Spleen (tissue), 11 donors: ENCODE measurements around the gene P2RY12. TPM values are rescaled to one million over a fixed set of nuclear protein-coding genes. Genes with fewer than 3 reads are reported as not detected.

Experiments
- DNase-seq: peaks from one replicate; pipeline ENCODE4 v3.0.0-alpha.2; 2020
- H3K27ac ChIP-seq, 8 donors: fragments of 200-600 bp; sonication (generic) in 7 of 8; 1 replicate in 4 of 8; 2 replicates in 4 of 8; pipeline versions ENCODE4 v1.5.0 to v1.8.0; 2016 to 2021; ENCODE audit warnings: inconsistent platforms in 4 of 8, mild to moderate bottlenecking in 4 of 8, moderate library complexity in 1 of 8
- H3K27me3 ChIP-seq, 7 donors: fragments of 200-600 bp; sonication (generic) in 6 of 7; replicated peaks in 1 of 7; 1 replicate in 4 of 7; 2 replicates in 3 of 7; pipeline versions ENCODE4 v1.5.0 to v1.8.0; 2016 to 2021; ENCODE audit warnings: inconsistent platforms in 3 of 7, mild to moderate bottlenecking in 1 of 7
- H3K36me3 ChIP-seq, 6 donors: fragments of 200-600 bp; sonication (generic) in 5 of 6; 1 replicate in 4 of 6; 2 replicates in 2 of 6; pipeline versions ENCODE4 v1.5.0 to v1.8.0; 2016 to 2021; ENCODE audit warnings: inconsistent platforms in 2 of 6
- H3K4me1 ChIP-seq, 6 donors: fragments of 200-600 bp; sonication (generic) in 5 of 6; 1 replicate in 3 of 6; 2 replicates in 3 of 6; pipeline versions ENCODE4 v1.5.0 to v1.8.0; 2016 to 2021; ENCODE audit warnings: inconsistent platforms in 3 of 6
- H3K4me3 ChIP-seq, 8 donors: fragments of 200-600 bp; sonication (generic) in 7 of 8; 1 replicate in 4 of 8; 2 replicates in 4 of 8; pipeline versions ENCODE4 v1.5.0 to v1.8.0; 2016 to 2021; ENCODE audit warnings: inconsistent platforms in 4 of 8, mild to moderate bottlenecking in 4 of 8, moderate library complexity in 2 of 8
- H3K9me3 ChIP-seq, 8 donors: fragments of 200-600 bp; sonication (generic) in 7 of 8; 1 replicate in 4 of 8; 2 replicates in 4 of 8; pipeline versions ENCODE4 v1.5.0 to v1.8.0; 2016 to 2021; ENCODE audit warnings: inconsistent platforms in 4 of 8
- CTCF ChIP-seq, 11 experiments: fragments of 200-600 bp in 7 of 11; fragments of 450-650 bp in 4 of 11; sonication (generic) in 4 of 11; IDR thresholded peaks in 8 of 11; conservative IDR thresholded peaks in 3 of 11; 1 replicate in 7 of 11; 2 replicates in 4 of 11; pipeline versions ENCODE4 v1.4.0 to v1.8.0; 2016 to 2021; ENCODE audit warnings: antibody characterized with exemption in 11 of 11, inconsistent platforms in 4 of 11, mild to moderate bottlenecking in 1 of 11
- POLR2A ChIP-seq, 3 donors: fragments of 450-650 bp; IDR thresholded peaks; one replicate each; pipeline ENCODE4 v1.5.1; 2017; ENCODE audit warnings: antibody characterized with exemption in 3 of 3, mild to moderate bottlenecking in 1 of 3
- POLR2AphosphoS5 ChIP-seq, 3 donors: sonication (generic); formaldehyde crosslinking; IDR thresholded peaks; one replicate each; pipeline ENCODE4 v1.5.1; 2017; ENCODE audit warnings: antibody characterized with exemption in 3 of 3
- WGBS, 5 donors: extraction: QIAGEN DNeasy Blood & Tissue Kit in 3 of 5; methylation state at CpG; one replicate each; pipeline versions ENCODE4 v1.1.5 to v1.1.7; 2013 to 2018; 5-methylcytosine and 5-hydroxymethylcytosine counted together
- intact Hi-C: fragments of 100-400 bp; cut with DNase I; formaldehyde crosslinking; loops from one replicate; pipeline ENCODE4 v1.15.0; 2023; ENCODE audit warnings: low total_unique reads
- polyA plus RNA-seq, 3 donors: library from polyadenylated mRNA; stranded (reverse); fragments of 200-250 nt; gene quantifications; one replicate each; pipeline ENCODE4 v1.2.1, GENCODE V29; 2013
- total RNA-seq, 7 donors: library from RNA; depleted of rRNA in 3 of 7; stranded (reverse); fragments of >200 nt in 3 of 7; fragmentation: NEBNext Ultra II Directional in 4 of 7; extraction: Animal tissue kit (Norgen Biotek cat#: 25700) in 4 of 7; gene quantifications; one replicate each; pipeline versions ENCODE4 v1.1.0 to v1.2.1, GENCODE V29; 2016 to 2021
- donor health status: healthy with polysubstance abuse.
- donor health status: DM: no; HTN: no; CAD: no; lungs with moderate emphysema.
- donor health status: DM: no; HTN: no; CAD: no.
- donor health status: Bipolar disorder and iron deficiency.
- donor health status: healthy.
- donor health status: DM: no; HTN: no; CAD: no.
- donor health status: DM: yes; HTN: yes; CAD: no.

P2RY12 gene
- total and polyA plus RNA-seq, 10 donors: 0.78 to 19.2 (median 6.7) TPM

GRCh38 chr3:151403246-151403645, 18.7 kb upstream of the P2RY12 start:
- Histone ChIP-seq H3K27ac (no peak overlapping the region), H3K4me1 (peaks cover 0 to 12% (median 2%) of the 10 kb centered on the region in 6 donors), H3K4me3 (no peak overlapping the region), H3K27me3 (no peaks in the 10 kb centered on the region), H3K9me3 (no peaks in the 10 kb centered on the region), H3K36me3 (no peaks in the 10 kb centered on the region)
- WGBS, 5 donors: 88 to 94% (median 91%) methylated on average over 2 of the region's 2 CpGs
- no peak for TF ChIP-seq CTCF (IDR thresholded peaks at IDR 0.05 in 8 of 11, conservative IDR thresholded peaks at IDR 0.05 in 3 of 11)
- TF ChIP-seq POLR2AphosphoS5 (IDR thresholded peaks at IDR 0.05): no peak
- no peak for TF ChIP-seq POLR2A (IDR thresholded peaks at IDR 0.05)
- DNase-seq: no peak
- intact Hi-C loops: no loop called here

- intact Hi-C loops: no loop called here
- 72 to 94% (median 83%) methylated on average over 3 of the region's 3 CpGs for WGBS, 5 donors
Measured at GRCh38 chr3:151402349-151402748, 17.8 kb upstream of the P2RY12 start.

GRCh38 chr3:151400341-151400740, 15.8 kb upstream of the P2RY12 start:
- Histone ChIP-seq H3K9me3 (no peaks in the 10 kb centered on the region), H3K4me3 (no peak overlapping the region), H3K27ac (no peak overlapping the region), H3K4me1 (peaks cover 0 to 12% (median 2%) of the 10 kb centered on the region in 6 donors), H3K36me3 (no peaks in the 10 kb centered on the region), H3K27me3 (no peaks in the 10 kb centered on the region)
- intact Hi-C loops: no loop called here
- WGBS, 5 donors: 86 to 95% (median 89%) methylated on average over 4 of the region's 4 CpGs
- TF ChIP-seq POLR2AphosphoS5 (IDR thresholded peaks at IDR 0.05): no peak
- no peak for TF ChIP-seq POLR2A (IDR thresholded peaks at IDR 0.05)
- TF ChIP-seq CTCF (IDR thresholded peaks at IDR 0.05 in 8 of 11, conservative IDR thresholded peaks at IDR 0.05 in 3 of 11): no peak
- DNase-seq: no peak

More at GRCh38 chr3:151402349-151402748, 17.8 kb upstream of the P2RY12 start:
- Histone ChIP-seq H3K4me1 (peaks cover 0 to 12% (median 2%) of the 10 kb centered on the region in 6 donors), H3K27ac (no peak overlapping the region), H3K9me3 (no peaks in the 10 kb centered on the region), H3K27me3 (no peaks in the 10 kb centered on the region), H3K36me3 (no peaks in the 10 kb centered on the region), H3K4me3 (no peak overlapping the region)
- no peak for DNase-seq
- TF ChIP-seq POLR2A (IDR thresholded peaks at IDR 0.05) (no peak), POLR2AphosphoS5 (IDR thresholded peaks at IDR 0.05) (no peak), CTCF (IDR thresholded peaks at IDR 0.05 in 8 of 11, conservative IDR thresholded peaks at IDR 0.05 in 3 of 11) (no peak)

- Histone ChIP-seq H3K4me3 (no peak overlapping the region), H3K27me3 (no peaks in the 10 kb centered on the region), H3K36me3 (no peaks in the 10 kb centered on the region), H3K4me1 (peaks cover 0 to 12% (median 2%) of the 10 kb centered on the region in 6 donors), H3K9me3 (no peaks in the 10 kb centered on the region), H3K27ac (peak overlapping the region in 1 of 8 donors; percentile 54)
- DNase-seq: no peak
- intact Hi-C loops: no loop called here
- WGBS, 5 donors: 49 to 73% (median 55%) methylated on average over 5 of the region's 5 CpGs
- no peak for TF ChIP-seq POLR2A (IDR thresholded peaks at IDR 0.05)
- TF ChIP-seq CTCF (IDR thresholded peaks at IDR 0.05 in 8 of 11, conservative IDR thresholded peaks at IDR 0.05 in 3 of 11): no peak
- no peak for TF ChIP-seq POLR2AphosphoS5 (IDR thresholded peaks at IDR 0.05)
Measured at GRCh38 chr3:151398895-151399294, 14.3 kb upstream of the P2RY12 start.
